ENCODE measurements around the gene CARD9.
A peak's percentile ranks its signal among the peaks of the same experiment; 100 is the strongest.
"Not testable (repeated sequence)": the region's sequence is repeated elsewhere in the genome, so short reads cannot be mapped to it uniquely, and the experiment has no call there.

The CARD9 gene

GRCh38 chr9:136363949-136364748, 9.3 kb downstream of the CARD9 start:
- DNase-seq (ENCODE audit: low read depth, low spot score), result peak; percentile 57

- peak; percentile 91 for DNase-seq (ENCODE audit: low read depth, low spot score)
Observed at GRCh38 chr9:136363106-136363948, 10.1 kb downstream of the CARD9 start, which contains the start of gene DNLZ. Gene DNLZ, minus strand, starts transcription at chr9:136363744. Its CDS starts 30 bp downstream, at chr9:136363714.

GRCh38 chr9:136362450-136362784, 11.1 kb downstream of the CARD9 start:
- DNase-seq (ENCODE audit: low read depth, low spot score), result no peak

- DNase-seq (ENCODE audit: low read depth, low spot score), result no peak
Observed at GRCh38 chr9:136361754-136362449, 11.6 kb downstream of the CARD9 start.

- no peak for DNase-seq (ENCODE audit: low read depth, low spot score)
Observed at GRCh38 chr9:136361047-136361753, 12.3 kb downstream of the CARD9 start.

- no peak for DNase-seq (ENCODE audit: low read depth, low spot score)
Observed at GRCh38 chr9:136359774-136360718, 13.4 kb downstream of the CARD9 start.

GRCh38 chr9:136358888-136359287, 14.6 kb downstream of the CARD9 start:
- DNase-seq (ENCODE audit: low read depth, low spot score), result no peak

GRCh38 chr9:136358016-136358415, 15.5 kb downstream of the CARD9 start:
- DNase-seq (ENCODE audit: low read depth, low spot score), result no peak

GRCh38 chr9:136357202-136357725, 16.2 kb downstream of the CARD9 start:
- DNase-seq (ENCODE audit: low read depth, low spot score), result no peak

- DNase-seq (ENCODE audit: low read depth, low spot score), result no peak
Observed at GRCh38 chr9:136355616-136356557, 17.6 kb downstream of the CARD9 start.

- DNase-seq (ENCODE audit: low read depth, low spot score), result no peak
Observed at GRCh38 chr9:136354592-136355085, 18.8 kb downstream of the CARD9 start.

GRCh38 chr9:136353757-136354488, 19.5 kb downstream of the CARD9 start:
- no peak for DNase-seq (ENCODE audit: low read depth, low spot score)

- DNase-seq (ENCODE audit: low read depth, low spot score), result no peak
Observed at GRCh38 chr9:136353088-136353487, 20.4 kb downstream of the CARD9 start.

- DNase-seq (ENCODE audit: low read depth, low spot score), result no peak
Observed at GRCh38 chr9:136352682-136353081, 20.8 kb downstream of the CARD9 start.

- not testable (repeated sequence) for DNase-seq (ENCODE audit: low read depth, low spot score)
Observed at GRCh38 chr9:136351868-136352267, 21.6 kb downstream of the CARD9 start.

GRCh38 chr9:136351252-136351800, 22.1 kb downstream of the CARD9 start:
- no peak for DNase-seq (ENCODE audit: low read depth, low spot score)

GRCh38 chr9:136349546-136349945, 23.9 kb downstream of the CARD9 start:
- DNase-seq (ENCODE audit: low read depth, low spot score), result no peak

GRCh38 chr9:136348691-136349090, 24.8 kb downstream of the CARD9 start:
- no peak for DNase-seq (ENCODE audit: low read depth, low spot score)
